Ascending aorta (tissue), 2 donors: Measurements from ENCODE around the gene SLX4. TPM values are rescaled to one million over a fixed set of nuclear protein-coding genes. Genes with fewer than 3 reads are reported as not detected.
A peak's percentile ranks its signal among the peaks of the same experiment; 100 is the strongest.

Experiments used
- DNase-seq, 2 donors: peaks; one replicate each; pipeline ENCODE4 v3.0.0-alpha.2; 2019; ENCODE audit warnings: low spot score in 2 of 2
- H3K27ac ChIP-seq, 2 donors: fragments of 200-600 bp; sonication (generic); one replicate each; pipeline ENCODE4 v1.5.1; 2016 to 2017; ENCODE audit warnings: mild to moderate bottlenecking in 1 of 2
- H3K27me3 ChIP-seq: fragments of 200-600 bp; sonication (generic); one replicate; pipeline ENCODE4 v1.5.1; 2017
- H3K36me3 ChIP-seq, 2 donors: fragments of 200-600 bp; sonication (generic); one replicate each; pipeline ENCODE4 v1.5.1; 2016
- H3K4me1 ChIP-seq, 2 donors: fragments of 200-600 bp; sonication (generic); one replicate each; pipeline ENCODE4 v1.5.1; 2016 to 2017; ENCODE audit warnings: mild to moderate bottlenecking in 1 of 2
- H3K4me3 ChIP-seq, 2 donors: fragments of 200-600 bp; sonication (generic); one replicate each; pipeline ENCODE4 v1.5.1; 2016 to 2017; ENCODE audit warnings: mild to moderate bottlenecking in 1 of 2
- H3K9me3 ChIP-seq, 2 donors: fragments of 200-600 bp; sonication (generic); one replicate each; pipeline ENCODE4 v1.5.1; 2016
- intact Hi-C: fragments of 100-400 bp; cut with DNase I; formaldehyde crosslinking; loops from one replicate; pipeline ENCODE4 v1.15.1; 2023
- total RNA-seq: library from RNA; depleted of rRNA; stranded (reverse); fragments of >200 nt; gene quantifications from one replicate; pipeline ENCODE4 v1.1.0, GENCODE V29; 2016
- TF ChIP-seq, protein P1 (sequence below), 3 experiments: fragments of 200-600 bp in 2 of 3; fragments of 450-650 bp in 1 of 3; sonication (generic) in 2 of 3; IDR thresholded peaks; one replicate each; pipeline ENCODE4 v1.5.1; 2016 to 2019; ENCODE audit warnings: antibody characterized with exemption in 3 of 3, mild to moderate bottlenecking in 1 of 3, moderate library complexity in 1 of 3

The SLX4 gene
- total RNA-seq, 1 donor from 2014 or later, result 3.4 TPM

GRCh38 chr16:3608069-3608468 lies 3.3 kb downstream of the SLX4 start:
- Histone ChIP-seq H3K36me3 (peaks cover 9 to 19% of the 10 kb centered on the region in 2 donors), H3K9me3 (no peaks in the 10 kb centered on the region), H3K4me3 (no peak overlapping the region), H3K27me3 (no peaks in the 10 kb centered on the region), H3K4me1 (peaks cover 0 to 11% of the 10 kb centered on the region in 2 donors), H3K27ac (no peak overlapping the region)
- TF ChIP-seq, protein P1, sequence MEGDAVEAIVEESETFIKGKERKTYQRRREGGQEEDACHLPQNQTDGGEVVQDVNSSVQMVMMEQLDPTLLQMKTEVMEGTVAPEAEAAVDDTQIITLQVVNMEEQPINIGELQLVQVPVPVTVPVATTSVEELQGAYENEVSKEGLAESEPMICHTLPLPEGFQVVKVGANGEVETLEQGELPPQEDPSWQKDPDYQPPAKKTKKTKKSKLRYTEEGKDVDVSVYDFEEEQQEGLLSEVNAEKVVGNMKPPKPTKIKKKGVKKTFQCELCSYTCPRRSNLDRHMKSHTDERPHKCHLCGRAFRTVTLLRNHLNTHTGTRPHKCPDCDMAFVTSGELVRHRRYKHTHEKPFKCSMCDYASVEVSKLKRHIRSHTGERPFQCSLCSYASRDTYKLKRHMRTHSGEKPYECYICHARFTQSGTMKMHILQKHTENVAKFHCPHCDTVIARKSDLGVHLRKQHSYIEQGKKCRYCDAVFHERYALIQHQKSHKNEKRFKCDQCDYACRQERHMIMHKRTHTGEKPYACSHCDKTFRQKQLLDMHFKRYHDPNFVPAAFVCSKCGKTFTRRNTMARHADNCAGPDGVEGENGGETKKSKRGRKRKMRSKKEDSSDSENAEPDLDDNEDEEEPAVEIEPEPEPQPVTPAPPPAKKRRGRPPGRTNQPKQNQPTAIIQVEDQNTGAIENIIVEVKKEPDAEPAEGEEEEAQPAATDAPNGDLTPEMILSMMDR (IDR thresholded peaks at IDR 0.05), result no peak
- no peak for DNase-seq
- intact Hi-C loops, result no loop called here

DNA sequence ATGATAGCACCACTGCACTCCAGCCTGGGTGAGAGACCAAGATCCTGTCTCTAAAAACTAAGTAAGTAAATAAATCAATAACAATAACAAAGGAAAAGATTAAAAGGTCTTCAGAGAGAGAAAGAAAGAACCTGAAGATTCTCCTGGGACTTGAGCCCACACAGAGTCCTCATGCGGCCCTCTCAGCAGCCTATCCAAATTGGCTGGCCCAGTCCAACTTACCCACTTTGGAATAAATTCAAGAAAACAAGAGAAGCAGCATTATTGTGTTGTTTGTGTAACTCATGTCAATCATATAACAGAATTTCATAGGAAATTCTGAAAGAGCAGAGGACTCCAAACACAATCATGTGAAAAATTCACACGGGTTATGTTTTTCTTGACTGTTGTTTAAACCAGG lies 3.8 kb downstream of the SLX4 start:
- no peaks in the 10 kb centered on the region for H3K27me3 ChIP-seq
- no peak overlapping the region for H3K27ac ChIP-seq
- TF ChIP-seq, protein P1 (IDR thresholded peaks at IDR 0.05), result no peak
- intact Hi-C loops, result no loop called here
- no peak overlapping the region for H3K4me3 ChIP-seq
- H3K9me3 ChIP-seq, result no peaks in the 10 kb centered on the region
- no peak for DNase-seq
- peaks cover 0 to 8% of the 10 kb centered on the region in 2 donors for H3K4me1 ChIP-seq
- H3K36me3 ChIP-seq, result peaks cover 9 to 23% of the 10 kb centered on the region in 2 donors

GRCh38 chr16:3607161-3607560 lies 4.2 kb downstream of the SLX4 start:
- TF ChIP-seq, protein P1 (IDR thresholded peaks at IDR 0.05), result no peak
- H3K27me3 ChIP-seq, result no peaks in the 10 kb centered on the region
- peaks cover 12 to 23% of the 10 kb centered on the region in 2 donors for H3K36me3 ChIP-seq
- H3K4me3 ChIP-seq, result no peak overlapping the region
- H3K27ac ChIP-seq, result no peak overlapping the region
- no peaks in the 10 kb centered on the region for H3K9me3 ChIP-seq
- DNase-seq, result no peak
- intact Hi-C loops, result no loop called here
- H3K4me1 ChIP-seq, result peaks cover 0 to 3% of the 10 kb centered on the region in 2 donors

- TF ChIP-seq, protein P1 (IDR thresholded peaks at IDR 0.05), result no peak
- no peaks in the 10 kb centered on the region for H3K27me3 ChIP-seq
- no peak overlapping the region for H3K27ac ChIP-seq
- H3K36me3 ChIP-seq, result peaks cover 13 to 25% of the 10 kb centered on the region in 2 donors
- peak in 1 of 2 donors; percentile 24 for DNase-seq
- H3K4me3 ChIP-seq, result no peak overlapping the region
- intact Hi-C loops, result no loop called here
- H3K9me3 ChIP-seq, result no peaks in the 10 kb centered on the region
- H3K4me1 ChIP-seq, result peaks cover 0 to 2% of the 10 kb centered on the region in 2 donors
Measured at GRCh38 chr16:3606441-3606840, 5.0 kb downstream of the SLX4 start.

DNA sequence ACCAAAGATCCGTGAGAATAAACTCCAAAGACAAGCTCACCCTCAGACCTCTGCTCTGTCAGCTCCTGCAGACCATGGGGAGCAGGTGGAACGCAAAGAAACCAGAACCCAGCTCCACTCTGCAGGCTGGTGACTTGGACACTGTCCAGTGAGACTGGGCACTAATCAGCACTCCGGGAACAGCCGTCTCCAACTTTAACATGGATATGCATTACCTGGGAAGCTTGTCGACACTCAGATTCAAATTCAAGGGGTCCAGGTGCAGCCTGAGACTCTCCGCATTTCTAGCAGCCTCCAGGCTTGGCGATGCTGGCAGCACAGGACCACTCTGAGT lies 9.1 kb downstream of the SLX4 start:
- no peak overlapping the region for H3K4me3 ChIP-seq
- H3K9me3 ChIP-seq, result no peaks in the 10 kb centered on the region
- peaks cover 17 to 33% of the 10 kb centered on the region in 2 donors for H3K36me3 ChIP-seq
- DNase-seq, result no peak
- TF ChIP-seq, protein P1 (IDR thresholded peaks at IDR 0.05), result no peak
- no peaks in the 10 kb centered on the region for H3K4me1 ChIP-seq
- H3K27ac ChIP-seq, result no peak overlapping the region
- intact Hi-C loops, result no loop called here
- H3K27me3 ChIP-seq, result no peaks in the 10 kb centered on the region
